T47D (cell line): ENCODE measurements around the gene NUP98.
"Not testable (repeated sequence)": the region's sequence is repeated elsewhere in the genome, so short reads cannot be mapped to it uniquely, and the experiment has no call there.

ENCODE experiments used
- DNase-seq, 2 experiments: peaks; one replicate each; pipeline versions ENCODE4 v3.0.0 to v3.0.0-alpha.2; 2011 to 2012; ENCODE audit warnings: low read depth in 1 of 2, low spot score in 1 of 2
- JUND ChIP-seq: IDR thresholded peaks from 2 replicates; pipeline ENCODE4 v1.6.1; 2012; ENCODE audit warnings: low read depth
- in situ Hi-C: cut with HindIII; loops from 2 replicates; pipeline ENCODE4 v1.10.0; 2016; ENCODE audit warnings: low sequenced_read_pairs, low pct_unique_long_range_greater_than_20kb

NUP98 gene

GRCh38 chr11:3823762-3824506 lies 26.6 kb upstream of the NUP98 start:
- no peak for TF ChIP-seq JUND
- in situ Hi-C loops: no loop called here
- no peak for DNase-seq

- in situ Hi-C loops: no loop called here
- TF ChIP-seq JUND: no peak
- DNase-seq: no peak
Observed at GRCh38 chr11:3823303-3823702, 25.9 kb upstream of the NUP98 start.

GRCh38 chr11:3822312-3822711 lies 25.0 kb upstream of the NUP98 start:
- no peak for DNase-seq
- no peak for TF ChIP-seq JUND
- in situ Hi-C loops: no loop called here

- DNase-seq: no peak
Observed at GRCh38 chr11:3820971-3821370, 23.6 kb upstream of the NUP98 start.

GRCh38 chr11:3817181-3817800 lies 19.9 kb upstream of the NUP98 start:
- no peak for TF ChIP-seq JUND
- in situ Hi-C loops: no loop called here
- DNase-seq: no peak

More at GRCh38 chr11:3820971-3821370, 23.6 kb upstream of the NUP98 start:
- in situ Hi-C loops: no loop called here
- no peak for TF ChIP-seq JUND

- in situ Hi-C loops: no loop called here
- TF ChIP-seq JUND: no peak
- DNase-seq: peak in 1 of 2 experiments; percentile 86
Observed at GRCh38 chr11:3816673-3817072, 19.3 kb upstream of the NUP98 start.

GRCh38 chr11:3815845-3816244 lies 18.5 kb upstream of the NUP98 start:
- DNase-seq: no peak
- no peak for TF ChIP-seq JUND
- in situ Hi-C loops: no loop called here

GRCh38 chr11:3814832-3815231 lies 17.5 kb upstream of the NUP98 start:
- DNase-seq, in situ Hi-C loops: not testable (repeated sequence)

GRCh38 chr11:3810951-3811350 lies 13.6 kb upstream of the NUP98 start:
- DNase-seq: no peak
- no peak for TF ChIP-seq JUND
- in situ Hi-C loops: no loop called here

DNA sequence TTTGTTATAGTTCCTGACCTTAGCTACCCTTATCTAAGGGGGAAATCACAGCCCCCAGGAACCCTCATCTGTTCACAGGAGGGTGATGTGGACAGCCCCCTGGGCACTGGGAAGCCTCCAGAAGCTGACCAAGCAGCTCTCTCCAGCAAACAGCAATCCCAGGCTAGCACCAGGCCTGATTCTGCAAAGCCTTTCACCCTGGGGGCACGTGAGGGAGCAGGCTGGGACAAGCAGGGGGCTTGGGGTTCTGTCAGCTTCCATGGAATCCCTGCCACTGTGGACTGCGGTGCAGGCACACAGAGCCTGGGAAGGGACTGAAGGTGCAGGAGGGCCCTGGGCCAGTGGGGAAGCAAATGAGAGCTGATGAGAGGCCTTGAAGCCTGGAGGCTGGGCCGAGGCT lies 13.1 kb upstream of the NUP98 start:
- no peak for DNase-seq
- in situ Hi-C loops: no loop called here
- no peak for TF ChIP-seq JUND

GRCh38 chr11:3809624-3809928 lies 12.2 kb upstream of the NUP98 start:
- DNase-seq: no peak
- no peak for TF ChIP-seq JUND
- in situ Hi-C loops: no loop called here

GRCh38 chr11:3808861-3809623 lies 11.7 kb upstream of the NUP98 start:
- peak; percentile 56 to 81 for DNase-seq
- TF ChIP-seq JUND: no peak
- in situ Hi-C loops: no loop called here

DNA sequence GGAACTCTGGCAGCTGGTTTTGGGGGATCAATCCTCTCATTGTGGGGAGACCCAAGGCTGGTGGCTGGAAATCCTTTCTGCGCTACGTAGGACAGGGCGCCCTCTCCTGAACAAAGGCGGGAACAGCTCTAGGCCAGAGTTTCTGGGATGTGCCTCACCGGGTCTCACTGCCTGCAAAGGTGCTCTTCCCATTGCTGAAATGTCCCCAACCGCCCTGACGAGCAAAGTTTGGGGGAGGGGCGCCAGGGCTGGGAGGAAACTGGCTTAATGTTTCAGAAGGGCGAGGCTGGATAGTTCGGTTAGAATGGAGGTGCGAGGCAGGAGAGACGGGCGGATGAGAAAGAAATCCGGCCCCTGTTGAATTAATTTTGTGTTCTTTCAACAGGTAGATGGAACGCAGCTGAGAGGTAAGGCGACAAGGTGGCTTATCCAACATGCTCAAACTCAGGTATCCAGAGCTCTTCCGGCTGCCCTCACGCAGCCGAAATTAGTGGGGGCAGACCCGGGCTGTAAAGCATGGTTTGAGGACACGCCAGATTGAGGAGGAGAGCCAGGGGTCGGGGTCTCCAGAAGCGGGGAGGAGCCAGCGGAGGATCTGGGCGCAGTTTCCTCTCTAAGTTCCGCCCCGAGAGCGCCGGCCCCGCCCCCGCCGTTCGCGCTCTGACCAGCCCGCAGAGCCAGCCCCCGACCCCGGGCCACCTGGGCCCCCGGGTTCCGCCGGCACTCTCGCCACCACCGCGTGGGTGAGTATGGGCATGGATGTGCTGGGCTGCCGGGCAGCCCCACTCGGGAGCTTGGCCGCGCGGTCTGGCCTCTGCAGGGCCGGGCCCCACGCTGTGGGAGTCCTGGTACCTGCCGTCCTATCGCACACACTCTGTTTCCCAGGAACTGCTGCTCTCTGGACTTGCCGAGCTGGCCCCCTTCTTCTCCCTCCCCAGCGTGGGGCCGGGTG lies 10.8 kb upstream of the NUP98 start, which contains the start of gene PGAP2:
PGAP2 (plus strand) TSS at position 652 of the 952 bp plus-strand sequence. CDS start 2,700 bp downstream, outside the sequence.
- in situ Hi-C loops: no loop called here
- peak; percentile 64 to 85 for DNase-seq
- TF ChIP-seq JUND: no peak
